Smooth muscle cell (in vitro differentiated cells): ENCODE data around the gene HOXA11. TPM values are rescaled to one million over a fixed set of nuclear protein-coding genes. Genes with fewer than 3 reads are reported as not detected.

Experiments
- DNase-seq: peaks from one replicate; lab custom pipeline; 2025; ENCODE audit not compliant: unreplicated experiment; lab: John Stamatoyannopoulos, UW
- H2AFZ ChIP-seq: fragments of 200-600 bp; sonication (generic); 2 replicates; pipeline ENCODE4 v1.6.0; 2016; ENCODE audit warnings: antibody characterized with exemption, low read depth, mild to moderate bottlenecking
- H3F3A ChIP-seq: fragments of 200-600 bp; sonication (generic); 2 replicates; pipeline ENCODE4 v1.6.0; 2017; ENCODE audit warnings: antibody characterized with exemption, low read depth
- H3K27ac ChIP-seq: fragments of 200-600 bp; sonication (generic); 2 replicates; pipeline ENCODE4 v1.5.1; 2016; ENCODE audit warnings: low read depth, mild to moderate bottlenecking
- H3K27me3 ChIP-seq: fragments of 200-600 bp; sonication (generic); 2 replicates; pipeline ENCODE4 v1.6.1; 2016; ENCODE audit warnings: low read depth, mild to moderate bottlenecking
- H3K36me3 ChIP-seq: fragments of 200-600 bp; sonication (generic); 2 replicates; pipeline ENCODE4 v1.5.1; 2016; ENCODE audit warnings: low read depth
- H3K4me1 ChIP-seq: fragments of 200-600 bp; sonication (generic); 2 replicates; pipeline ENCODE4 v1.5.1; 2016; ENCODE audit warnings: low read depth
- H3K4me2 ChIP-seq: fragments of 200-600 bp; sonication (generic); 2 replicates; pipeline ENCODE4 v1.6.0; 2016; ENCODE audit warnings: mild to moderate bottlenecking
- H3K4me3 ChIP-seq: fragments of 200-600 bp; sonication (generic); 2 replicates; pipeline ENCODE4 v1.5.1; 2016; ENCODE audit warnings: mild to moderate bottlenecking
- H3K79me2 ChIP-seq: fragments of 200-600 bp; sonication (generic); 2 replicates; pipeline ENCODE4 v1.6.0; 2016; ENCODE audit warnings: low read depth, mild to moderate bottlenecking
- H3K9ac ChIP-seq: fragments of 200-600 bp; sonication (generic); 2 replicates; pipeline ENCODE4 v1.6.0; 2016; ENCODE audit warnings: low read depth
- H3K9me3 ChIP-seq: fragments of 200-600 bp; sonication (generic); replicated peaks from 2 replicates; pipeline ENCODE4 v1.5.1; 2016; ENCODE audit warnings: low read depth
- H4K20me1 ChIP-seq: fragments of 200-600 bp; sonication (generic); 2 replicates; pipeline ENCODE4 v1.6.0; 2016; ENCODE audit warnings: low read depth
- WGBS: methylation state at CpG from one replicate; pipeline ENCODE4 v1.1.7; 2016; ENCODE audit warnings: low lambda C conversion rate; 5-methylcytosine and 5-hydroxymethylcytosine counted together
- polyA plus RNA-seq: library from polyadenylated mRNA; unstranded; fragments of >200 nt; fragmentation: Nextera tagmentation; extraction: Ambion mirVana; gene quantifications from 2 replicates; pipeline ENCODE4 v1.2.1, GENCODE V29; 2016
- total RNA-seq: library from RNA; depleted of rRNA; stranded (reverse); fragments of >200 nt; gene quantifications from 2 replicates; pipeline ENCODE4 v1.2.3, GENCODE V29; 2014
- TF ChIP-seq, protein P1 (sequence below): fragments of 200-600 bp; sonication (generic); IDR thresholded peaks from 2 replicates; pipeline ENCODE4 v1.5.1; 2017; ENCODE audit warnings: borderline replicate concordance, mild to moderate bottlenecking, antibody characterized with exemption; ENCODE audit not compliant: insufficient read depth, poor library complexity, severe bottlenecking

The HOXA11 gene
- total and polyA plus RNA-seq, 2 experiments from 2014 or later = 20.3 to 27.7 TPM

DNA sequence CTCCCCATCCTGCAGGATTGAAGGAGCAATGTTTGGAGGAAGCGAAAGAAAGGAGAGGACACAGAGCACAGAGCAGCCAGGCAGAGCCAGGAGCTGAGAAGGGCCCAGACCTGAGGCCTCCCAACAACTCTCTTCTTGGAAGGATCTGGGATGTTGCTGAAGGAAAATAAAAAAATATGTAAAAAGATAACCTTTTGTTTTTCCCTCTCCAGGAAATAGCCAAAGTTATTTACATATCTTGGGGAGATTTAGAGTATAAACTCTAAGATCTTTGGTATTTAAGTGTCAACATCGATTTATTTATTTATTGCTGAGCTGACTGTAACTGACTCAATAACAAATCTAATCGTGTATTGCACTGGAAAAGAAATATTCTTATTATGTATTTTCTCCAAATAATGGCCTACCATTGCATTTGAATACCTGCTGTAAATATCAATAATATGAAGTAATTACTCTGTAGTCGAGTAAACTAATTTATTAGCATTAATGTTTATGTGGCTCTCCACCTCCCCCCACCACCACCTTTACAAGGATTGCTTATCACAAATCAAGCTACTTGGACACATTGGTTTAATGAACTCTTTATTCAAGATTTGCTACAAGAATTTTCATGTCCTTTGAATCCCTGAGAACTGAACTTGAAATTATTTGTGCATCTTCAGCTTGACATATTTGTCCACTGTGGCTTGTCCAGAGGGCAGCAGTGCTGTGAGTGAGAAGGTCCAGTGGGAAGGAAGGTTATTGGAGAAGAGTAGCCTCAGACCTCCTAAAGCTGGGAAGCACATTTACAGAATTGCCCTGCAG lies 1.8 kb upstream of the HOXA11 start:
- peak overlapping the region; percentile 89 for H3K4me2 ChIP-seq
- TF ChIP-seq, protein P1, sequence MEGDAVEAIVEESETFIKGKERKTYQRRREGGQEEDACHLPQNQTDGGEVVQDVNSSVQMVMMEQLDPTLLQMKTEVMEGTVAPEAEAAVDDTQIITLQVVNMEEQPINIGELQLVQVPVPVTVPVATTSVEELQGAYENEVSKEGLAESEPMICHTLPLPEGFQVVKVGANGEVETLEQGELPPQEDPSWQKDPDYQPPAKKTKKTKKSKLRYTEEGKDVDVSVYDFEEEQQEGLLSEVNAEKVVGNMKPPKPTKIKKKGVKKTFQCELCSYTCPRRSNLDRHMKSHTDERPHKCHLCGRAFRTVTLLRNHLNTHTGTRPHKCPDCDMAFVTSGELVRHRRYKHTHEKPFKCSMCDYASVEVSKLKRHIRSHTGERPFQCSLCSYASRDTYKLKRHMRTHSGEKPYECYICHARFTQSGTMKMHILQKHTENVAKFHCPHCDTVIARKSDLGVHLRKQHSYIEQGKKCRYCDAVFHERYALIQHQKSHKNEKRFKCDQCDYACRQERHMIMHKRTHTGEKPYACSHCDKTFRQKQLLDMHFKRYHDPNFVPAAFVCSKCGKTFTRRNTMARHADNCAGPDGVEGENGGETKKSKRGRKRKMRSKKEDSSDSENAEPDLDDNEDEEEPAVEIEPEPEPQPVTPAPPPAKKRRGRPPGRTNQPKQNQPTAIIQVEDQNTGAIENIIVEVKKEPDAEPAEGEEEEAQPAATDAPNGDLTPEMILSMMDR = no peak
- peak overlapping the region; percentile 81 for H2AFZ ChIP-seq
- H3K79me2 ChIP-seq = peaks cover 100% of the 10 kb centered on the region
- H3K4me3 ChIP-seq = peak overlapping the region; percentile 60
- no peaks in the 10 kb centered on the region for H3K36me3 ChIP-seq
- H3K4me1 ChIP-seq = peaks cover 12% of the 10 kb centered on the region
- no peaks in the 10 kb centered on the region for H3K9me3 ChIP-seq
- H3K27me3 ChIP-seq = no peaks in the 10 kb centered on the region
- WGBS = 22% methylated on average over 4 of the region's 4 CpGs
- peak overlapping the region; percentile 63 for H3K9ac ChIP-seq
- DNase-seq = no peak
- H4K20me1 ChIP-seq = peaks cover 6% of the 10 kb centered on the region
- peak overlapping the region; percentile 69 for H3K27ac ChIP-seq
- peaks cover 9% of the 10 kb centered on the region for H3F3A ChIP-seq

DNA sequence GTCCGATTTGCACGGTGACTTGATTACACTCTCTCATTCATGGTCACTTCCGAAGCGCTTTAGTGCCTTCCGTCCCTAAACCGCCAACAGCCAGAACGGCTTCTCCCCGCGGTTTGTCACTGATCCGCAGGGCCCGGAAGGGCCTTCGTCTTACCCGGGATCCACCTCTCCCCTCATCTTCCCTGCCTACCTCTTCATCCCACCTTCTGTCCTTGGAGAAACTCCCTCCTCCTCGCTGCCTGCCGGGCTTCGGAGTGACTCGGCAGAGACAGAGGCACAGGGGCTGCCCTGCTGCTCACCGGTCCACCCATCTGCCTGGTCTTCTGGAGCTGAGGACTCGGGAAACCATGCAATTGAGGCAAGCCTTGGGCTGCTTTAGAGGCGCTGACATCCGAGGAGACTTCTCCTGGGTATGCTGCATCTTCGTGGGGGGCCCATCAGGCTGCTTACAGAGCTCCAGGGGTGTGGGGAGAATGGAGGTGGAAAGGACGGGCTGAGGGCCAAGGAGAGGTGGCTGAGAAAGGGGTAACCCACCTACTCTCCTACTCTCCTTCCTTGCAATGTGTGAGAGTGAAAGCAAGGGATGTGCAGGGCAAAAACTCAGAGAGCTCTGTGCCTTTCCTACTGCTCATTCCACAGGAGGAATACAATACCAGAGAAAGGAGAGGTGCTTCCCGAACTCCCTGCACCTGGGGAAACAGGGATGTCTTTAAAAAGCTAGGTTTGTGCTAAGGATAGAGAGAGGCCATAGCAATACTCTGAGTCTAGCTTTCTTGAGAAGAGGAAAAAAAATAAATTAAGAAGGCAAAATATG lies 1.0 kb upstream of the HOXA11 start:
- DNase-seq = no peak
- Histone ChIP-seq H2AFZ (peak overlapping the region; percentile 22), H3K27ac (peak overlapping the region; percentile 69), H3F3A (peaks cover 9% of the 10 kb centered on the region), H3K4me2 (peak overlapping the region; percentile 89), H4K20me1 (peaks cover 6% of the 10 kb centered on the region), H3K9ac (peak overlapping the region; percentile 69), H3K9me3 (no peaks in the 10 kb centered on the region), H3K4me1 (peaks cover 12% of the 10 kb centered on the region), H3K79me2 (peaks cover 96% of the 10 kb centered on the region), H3K36me3 (no peaks in the 10 kb centered on the region), H3K4me3 (peak overlapping the region; percentile 60), H3K27me3 (no peaks in the 10 kb centered on the region)
- TF ChIP-seq, protein P1 = no peak
- WGBS = 7% methylated on average over 24 of the region's 24 CpGs

DNA sequence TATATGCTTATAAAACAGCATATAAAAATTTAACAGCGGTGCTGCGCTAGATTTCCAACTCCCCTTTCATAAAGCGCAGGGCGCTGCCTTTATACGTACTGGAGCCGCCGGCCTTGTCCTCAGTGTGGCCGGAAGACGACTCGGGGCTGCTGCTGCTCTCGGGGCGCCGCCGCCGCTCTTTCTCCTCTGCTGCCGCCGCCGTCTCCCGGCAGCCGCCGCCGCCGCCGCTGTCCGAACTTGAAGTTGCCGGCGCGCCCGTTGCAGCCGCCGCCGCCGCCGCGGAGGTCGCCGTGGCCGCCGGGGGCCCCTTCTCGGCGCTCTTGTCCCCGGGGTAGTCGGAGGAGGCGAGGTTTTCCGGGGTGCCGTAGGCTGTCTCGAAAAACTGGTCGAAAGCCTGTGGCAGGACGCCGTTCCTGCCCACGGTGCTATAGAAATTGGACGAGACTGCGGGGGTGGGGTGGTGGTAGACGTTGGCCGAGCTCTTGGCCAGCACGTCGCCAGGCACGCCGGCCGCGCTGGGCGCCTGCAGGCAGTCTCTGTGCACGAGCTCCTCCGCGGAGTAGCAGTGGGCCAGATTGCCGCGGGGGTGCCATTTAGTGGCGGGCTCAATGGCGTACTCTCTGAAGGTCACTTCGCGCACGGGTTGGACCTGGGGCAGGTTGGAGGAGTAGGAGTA lies 557 bp downstream of the HOXA11 start:
- Histone ChIP-seq H2AFZ (peak overlapping the region; percentile 0), H3K4me1 (peaks cover 12% of the 10 kb centered on the region), H3K4me3 (peak overlapping the region; percentile 60), H3K36me3 (no peaks in the 10 kb centered on the region), H3K9me3 (no peaks in the 10 kb centered on the region), H3K27ac (peak overlapping the region; percentile 69), H3K79me2 (peaks cover 80% of the 10 kb centered on the region), H3K27me3 (no peaks in the 10 kb centered on the region), H3K9ac (peak overlapping the region; percentile 69), H4K20me1 (peaks cover 6% of the 10 kb centered on the region), H3F3A (peaks cover 9% of the 10 kb centered on the region), H3K4me2 (peak overlapping the region; percentile 89)
- DNase-seq = no peak
- under 1% methylated on average over 72 of the region's 72 CpGs for WGBS
- TF ChIP-seq, protein P1 = no peak
